Kasumi-1 (cell line): ENCODE results near the gene SPI1.
"Not testable (repeated sequence)": the region's sequence is repeated elsewhere in the genome, so short reads cannot be mapped to it uniquely, and the experiment has no call there.

Experiments
- DNase-seq, 2 experiments: peaks; one replicate each; lab custom pipeline; 2025; lab: John Stamatoyannopoulos, UW

The SPI1 gene

GRCh38 chr11:47326198-47326597 lies 52.1 kb downstream of the SPI1 start:
- no peak for DNase-seq

GRCh38 chr11:47325271-47326041 lies 52.9 kb downstream of the SPI1 start:
- DNase-seq, result no peak

GRCh38 chr11:47324520-47324919 lies 53.8 kb downstream of the SPI1 start:
- no peak for DNase-seq

- DNase-seq, result no peak
Measured at GRCh38 chr11:47318166-47318565, 60.2 kb downstream of the SPI1 start.

- no peak for DNase-seq
Measured at GRCh38 chr11:47317064-47317828, 61.1 kb downstream of the SPI1 start.

GRCh38 chr11:47316501-47316900 lies 61.8 kb downstream of the SPI1 start:
- DNase-seq, result not testable (repeated sequence)

GRCh38 chr11:47314992-47315391 lies 63.4 kb downstream of the SPI1 start:
- DNase-seq, result no peak

- no peak for DNase-seq
Measured at GRCh38 chr11:47308050-47308823, 70.1 kb downstream of the SPI1 start.

GRCh38 chr11:47306484-47306844 lies 71.9 kb downstream of the SPI1 start:
- DNase-seq, result no peak

- no peak for DNase-seq
Measured at GRCh38 chr11:47305734-47306483, 72.4 kb downstream of the SPI1 start.
